Tibial nerve (tissue), 4 donors: Measurements from ENCODE around the gene KATNA1. TPM values are rescaled to one million over a fixed set of nuclear protein-coding genes. Genes with fewer than 3 reads are reported as not detected.

Experiments used
- DNase-seq, 2 donors: peaks; one replicate each; pipeline ENCODE4 v3.0.0-alpha.2; 2019; ENCODE audit warnings: low spot score in 2 of 2
- H3K27ac ChIP-seq, 4 donors: fragments of 200-600 bp; sonication (generic) in 3 of 4; one replicate each; pipeline ENCODE4 v1.5.1; 2017 to 2019; ENCODE audit warnings: mild to moderate bottlenecking in 1 of 4
- H3K27me3 ChIP-seq, 2 donors: fragments of 200-600 bp; sonication (generic) in 1 of 2; one replicate each; pipeline versions ENCODE4 v1.5.1 to v1.6.0; 2017 to 2019
- H3K36me3 ChIP-seq, 3 donors: fragments of 200-600 bp; sonication (generic); one replicate each; pipeline ENCODE4 v1.5.1; 2018 to 2019
- H3K4me1 ChIP-seq, 4 donors: fragments of 200-600 bp; sonication (generic) in 3 of 4; one replicate each; pipeline ENCODE4 v1.5.1; 2017 to 2019
- H3K4me3 ChIP-seq, 4 donors: fragments of 200-600 bp; sonication (generic) in 3 of 4; one replicate each; pipeline ENCODE4 v1.5.1; 2017 to 2019; ENCODE audit warnings: mild to moderate bottlenecking in 1 of 4, moderate library complexity in 1 of 4
- H3K9me3 ChIP-seq, 4 donors: fragments of 200-600 bp; sonication (generic) in 3 of 4; one replicate each; pipeline ENCODE4 v1.5.1; 2017 to 2019
- EP300 ChIP-seq, 2 donors: sonication (generic); formaldehyde crosslinking; IDR thresholded peaks; one replicate each; pipeline ENCODE4 v1.6.1; 2017; ENCODE audit warnings: antibody characterized with exemption in 2 of 2, mild to moderate bottlenecking in 1 of 2
- POLR2A ChIP-seq, 2 donors: fragments of 450-650 bp; IDR thresholded peaks; one replicate each; pipeline ENCODE4 v1.6.1; 2017; ENCODE audit warnings: antibody characterized with exemption in 2 of 2, mild to moderate bottlenecking in 2 of 2, moderate library complexity in 2 of 2
- WGBS, 2 donors: methylation state at CpG; one replicate each; pipeline ENCODE4 v1.1.5; 2018; 5-methylcytosine and 5-hydroxymethylcytosine counted together
- total RNA-seq, 4 donors: library from RNA; depleted of rRNA; stranded (reverse); fragments of >200 nt; gene quantifications; one replicate each; pipeline ENCODE4 v1.1.0, GENCODE V29; 2016
- TF ChIP-seq, protein P1 (sequence below), 5 experiments: fragments of 200-600 bp in 3 of 5; fragments of 450-650 bp in 2 of 5; sonication (generic) in 3 of 5; IDR thresholded peaks; one replicate each; pipeline ENCODE4 v1.5.1; 2016 to 2019; ENCODE audit warnings: antibody characterized with exemption in 5 of 5, mild to moderate bottlenecking in 3 of 5, moderate library complexity in 2 of 5

The KATNA1 gene
- 10 to 100 TPM; 13.5 to 22.5 (median 17.5) TPM for total RNA-seq

- H3K9me3 ChIP-seq = no peaks in the 10 kb centered on the region
- TF ChIP-seq, protein P1, sequence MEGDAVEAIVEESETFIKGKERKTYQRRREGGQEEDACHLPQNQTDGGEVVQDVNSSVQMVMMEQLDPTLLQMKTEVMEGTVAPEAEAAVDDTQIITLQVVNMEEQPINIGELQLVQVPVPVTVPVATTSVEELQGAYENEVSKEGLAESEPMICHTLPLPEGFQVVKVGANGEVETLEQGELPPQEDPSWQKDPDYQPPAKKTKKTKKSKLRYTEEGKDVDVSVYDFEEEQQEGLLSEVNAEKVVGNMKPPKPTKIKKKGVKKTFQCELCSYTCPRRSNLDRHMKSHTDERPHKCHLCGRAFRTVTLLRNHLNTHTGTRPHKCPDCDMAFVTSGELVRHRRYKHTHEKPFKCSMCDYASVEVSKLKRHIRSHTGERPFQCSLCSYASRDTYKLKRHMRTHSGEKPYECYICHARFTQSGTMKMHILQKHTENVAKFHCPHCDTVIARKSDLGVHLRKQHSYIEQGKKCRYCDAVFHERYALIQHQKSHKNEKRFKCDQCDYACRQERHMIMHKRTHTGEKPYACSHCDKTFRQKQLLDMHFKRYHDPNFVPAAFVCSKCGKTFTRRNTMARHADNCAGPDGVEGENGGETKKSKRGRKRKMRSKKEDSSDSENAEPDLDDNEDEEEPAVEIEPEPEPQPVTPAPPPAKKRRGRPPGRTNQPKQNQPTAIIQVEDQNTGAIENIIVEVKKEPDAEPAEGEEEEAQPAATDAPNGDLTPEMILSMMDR (IDR thresholded peaks at IDR 0.05) = peak in 1 of 5 experiments; percentile 22
- TF ChIP-seq POLR2A (IDR thresholded peaks at IDR 0.05) (peak; percentile 20 to 61), EP300 (IDR thresholded peaks at IDR 0.05) (peak in 1 of 2 donors; percentile 86)
- H3K4me1 ChIP-seq = peaks cover 0 to 27% (median 11%) of the 10 kb centered on the region in 4 donors
- H3K27me3 ChIP-seq = no peaks in the 10 kb centered on the region
- H3K27ac ChIP-seq = peak within 1 kb of the TSS; percentile 55 to 91 (median 82)
- 1% methylated on average over 39 to 53 of the region's 69 CpGs for WGBS, 2 donors
- peak within 1 kb of the TSS; percentile 63 to 96 (median 76) for H3K4me3 ChIP-seq
- H3K36me3 ChIP-seq = no peaks in the 10 kb centered on the region
- peak; percentile 46 to 52 for DNase-seq
Measured at GRCh38 chr6:149648148-149649145, at the start of gene KATNA1. KATNA1 (minus strand) TSS chr6:149648714; CDS start chr6:149638547, 10,167 bp downstream.

GRCh38 chr6:149698175-149698574 lies 49.7 kb upstream of the KATNA1 start:
- TF ChIP-seq, protein P1 (IDR thresholded peaks at IDR 0.05) = no peak
- TF ChIP-seq POLR2A (IDR thresholded peaks at IDR 0.05) (no peak), EP300 (IDR thresholded peaks at IDR 0.05) (no peak)
- peaks cover 0 to 30% (median 0%) of the 10 kb centered on the region in 3 donors for H3K36me3 ChIP-seq
- WGBS, 2 donors = 93% methylated on average over 2 of the region's 2 CpGs
- no peaks in the 10 kb centered on the region for H3K27me3 ChIP-seq
- H3K4me1 ChIP-seq = peaks cover 0 to 29% (median 0%) of the 10 kb centered on the region in 4 donors
- no peak for DNase-seq
- no peak overlapping the region for H3K4me3 ChIP-seq
- no peak overlapping the region for H3K27ac ChIP-seq
- no peaks in the 10 kb centered on the region for H3K9me3 ChIP-seq

- H3K27ac ChIP-seq = no peak overlapping the region
- no peaks in the 10 kb centered on the region for H3K9me3 ChIP-seq
- 52 to 60% methylated on average over 1 of the region's 1 CpG for WGBS, 2 donors
- no peaks in the 10 kb centered on the region for H3K27me3 ChIP-seq
- DNase-seq = no peak
- H3K36me3 ChIP-seq = peaks cover 0 to 43% (median 0%) of the 10 kb centered on the region in 3 donors
- TF ChIP-seq EP300 (IDR thresholded peaks at IDR 0.05) (no peak), POLR2A (IDR thresholded peaks at IDR 0.05) (no peak)
- TF ChIP-seq, protein P1 (IDR thresholded peaks at IDR 0.05) = no peak
- peaks cover 0 to 22% (median 0%) of the 10 kb centered on the region in 4 donors for H3K4me1 ChIP-seq
- H3K4me3 ChIP-seq = no peak overlapping the region
Measured at GRCh38 chr6:149696901-149697300, 48.4 kb upstream of the KATNA1 start.

- H3K4me1 ChIP-seq = peaks cover 0 to 5% (median 0%) of the 10 kb centered on the region in 4 donors
- WGBS, 2 donors = 58 to 76% methylated on average over 2 of the region's 2 CpGs
- DNase-seq = no peak
- peaks cover 0 to 53% (median 0%) of the 10 kb centered on the region in 3 donors for H3K36me3 ChIP-seq
- H3K4me3 ChIP-seq = no peak overlapping the region
- TF ChIP-seq POLR2A (IDR thresholded peaks at IDR 0.05) (no peak), EP300 (IDR thresholded peaks at IDR 0.05) (no peak)
- TF ChIP-seq, protein P1 (IDR thresholded peaks at IDR 0.05) = no peak
- H3K9me3 ChIP-seq = no peaks in the 10 kb centered on the region
- H3K27me3 ChIP-seq = no peaks in the 10 kb centered on the region
- H3K27ac ChIP-seq = no peak overlapping the region
Measured at GRCh38 chr6:149694921-149695320, 46.4 kb upstream of the KATNA1 start.

DNA sequence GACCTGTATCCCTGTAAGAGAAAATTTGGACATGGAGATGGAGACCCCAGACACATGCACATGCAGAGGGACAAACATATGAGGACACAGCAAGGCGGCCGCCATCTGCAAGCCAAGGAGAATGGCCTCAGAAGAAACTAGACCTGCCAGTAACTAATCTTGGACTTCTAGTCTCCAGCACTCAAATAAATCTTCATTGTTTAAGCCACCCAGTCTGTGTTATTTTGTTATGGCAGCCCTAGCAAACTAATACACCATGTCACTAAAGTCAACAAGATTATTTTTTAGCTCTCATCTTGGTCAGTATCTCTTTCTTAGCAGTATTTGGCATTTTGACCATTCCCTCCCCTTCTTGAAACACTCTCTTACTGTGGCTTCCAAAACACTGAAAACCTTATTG lies 42.7 kb upstream of the KATNA1 start:
- WGBS, 2 donors = 96 to 100% methylated on average over 2 of the region's 2 CpGs
- no peak for TF ChIP-seq POLR2A (IDR thresholded peaks at IDR 0.05)
- TF ChIP-seq EP300 (IDR thresholded peaks at IDR 0.05) = no peak
- TF ChIP-seq, protein P1 (IDR thresholded peaks at IDR 0.05) = no peak

More for the DNA sequence above, 42.7 kb upstream of the KATNA1 start:
- Histone ChIP-seq H3K9me3 (no peaks in the 10 kb centered on the region), H3K27me3 (no peaks in the 10 kb centered on the region), H3K4me3 (no peak overlapping the region), H3K36me3 (peaks cover 0 to 70% (median 6%) of the 10 kb centered on the region in 3 donors), H3K27ac (no peak overlapping the region), H3K4me1 (no peaks in the 10 kb centered on the region)
- DNase-seq = no peak
